ENCODE measurements around the gene RBP4.
A peak's percentile ranks its signal among the peaks of the same experiment; 100 is the strongest.
"Not testable (repeated sequence)": the region's sequence is repeated elsewhere in the genome, so short reads cannot be mapped to it uniquely, and the experiment has no call there.

Gene RBP4

GRCh38 chr10:93566435-93567276 is 34.4 kb downstream of the RBP4 start, which contains the start of gene FFAR4:
TSS of gene FFAR4 (plus strand) at chr10:93566665. CDS start at chr10:93566721, 56 bp downstream.
- DNase-seq, result peak in 6 of 14 donors; percentile 7 to 47 (median 14)

GRCh38 chr10:93565446-93565845 is 35.6 kb downstream of the RBP4 start:
- DNase-seq, result no peak

- no peak for DNase-seq
These were observed 40.5 kb downstream of the RBP4 start for GRCh38 chr10:93560541-93560940.

DNA sequence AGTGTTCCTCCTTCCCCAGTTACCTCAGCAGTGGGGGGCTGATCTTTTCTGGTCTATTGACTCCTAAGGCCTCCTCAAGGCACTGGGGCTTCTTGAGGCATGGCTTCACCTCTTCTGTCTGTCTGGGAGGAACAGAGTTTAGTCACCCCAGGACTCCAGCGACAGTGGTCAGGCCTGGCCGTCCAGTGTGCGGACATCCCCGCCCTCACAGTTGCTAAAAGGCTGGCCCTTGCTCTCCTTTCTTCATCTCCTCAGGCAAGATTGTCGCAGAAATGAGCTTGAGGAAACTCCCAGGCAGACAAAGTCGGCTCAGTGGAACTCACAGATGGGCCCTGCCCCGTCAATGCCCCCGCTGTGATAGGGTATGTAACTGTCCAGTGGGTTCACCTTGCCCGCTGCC is 41.5 kb downstream of the RBP4 start:
- no peak for DNase-seq

- DNase-seq, result peak in 10 of 14 donors; percentile 4 to 64 (median 42)
These were observed 46.1 kb downstream of the RBP4 start for GRCh38 chr10:93554760-93555432.

DNA sequence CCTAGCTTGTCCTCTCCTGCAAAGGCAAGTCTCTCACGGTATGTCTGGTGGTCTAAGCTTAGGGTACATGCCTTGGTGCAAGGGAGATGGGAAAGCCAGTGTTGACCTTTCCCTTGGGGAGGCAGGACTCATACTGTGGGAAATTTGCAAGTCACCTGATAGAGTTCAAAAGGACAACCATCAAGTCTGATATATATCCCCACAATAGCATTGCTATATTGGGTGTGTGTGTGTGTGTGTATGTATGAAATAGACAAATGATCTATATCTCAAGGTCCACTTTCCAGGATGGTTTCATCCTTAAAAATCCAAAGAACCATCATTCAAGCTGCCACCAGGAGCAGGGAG is 46.7 kb downstream of the RBP4 start:
- no peak for DNase-seq

DNA sequence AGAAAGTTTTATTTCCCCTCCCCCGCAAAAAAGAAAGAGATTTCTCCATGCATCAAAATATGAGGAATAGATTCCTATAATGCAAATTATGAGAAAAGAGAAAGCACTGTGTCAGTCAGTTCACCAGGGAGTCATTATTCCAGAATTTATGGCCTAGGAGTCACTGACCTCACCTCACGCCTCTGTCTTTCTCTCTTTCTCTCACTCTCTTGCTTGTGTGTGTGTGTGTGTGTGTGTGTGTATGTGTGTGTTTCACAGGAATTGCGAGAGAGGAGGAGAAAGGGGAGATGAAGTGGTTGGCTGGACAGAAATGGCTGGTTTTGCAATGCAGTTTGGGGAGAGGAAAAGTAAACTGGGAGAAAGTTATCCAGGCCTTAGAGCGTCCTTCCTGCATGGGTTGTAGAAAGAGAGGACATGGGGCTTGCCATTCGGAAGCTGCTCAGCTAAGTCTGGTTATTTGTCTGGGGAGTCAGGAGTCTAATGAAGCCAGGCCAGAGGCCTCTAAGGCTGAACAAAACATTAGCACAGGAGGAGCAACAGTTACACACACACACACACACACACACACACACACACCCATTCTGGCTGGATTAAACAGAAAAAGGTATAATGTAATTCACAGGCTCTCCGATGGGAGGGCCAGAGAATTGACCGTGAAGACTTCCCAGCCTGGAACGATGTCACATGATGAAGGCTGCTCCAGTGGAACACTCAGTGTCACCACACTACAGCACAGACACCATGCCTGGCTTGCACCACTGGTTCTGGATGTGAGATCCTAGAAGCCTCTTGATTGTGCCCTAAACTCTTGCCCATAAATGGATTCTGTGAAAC is 47.3 kb downstream of the RBP4 start:
- DNase-seq, result no peak

GRCh38 chr10:93552780-93553179 is 48.3 kb downstream of the RBP4 start:
- DNase-seq, result no peak

- DNase-seq, result no peak
These were observed 50.4 kb downstream of the RBP4 start for GRCh38 chr10:93550606-93551005.

DNA sequence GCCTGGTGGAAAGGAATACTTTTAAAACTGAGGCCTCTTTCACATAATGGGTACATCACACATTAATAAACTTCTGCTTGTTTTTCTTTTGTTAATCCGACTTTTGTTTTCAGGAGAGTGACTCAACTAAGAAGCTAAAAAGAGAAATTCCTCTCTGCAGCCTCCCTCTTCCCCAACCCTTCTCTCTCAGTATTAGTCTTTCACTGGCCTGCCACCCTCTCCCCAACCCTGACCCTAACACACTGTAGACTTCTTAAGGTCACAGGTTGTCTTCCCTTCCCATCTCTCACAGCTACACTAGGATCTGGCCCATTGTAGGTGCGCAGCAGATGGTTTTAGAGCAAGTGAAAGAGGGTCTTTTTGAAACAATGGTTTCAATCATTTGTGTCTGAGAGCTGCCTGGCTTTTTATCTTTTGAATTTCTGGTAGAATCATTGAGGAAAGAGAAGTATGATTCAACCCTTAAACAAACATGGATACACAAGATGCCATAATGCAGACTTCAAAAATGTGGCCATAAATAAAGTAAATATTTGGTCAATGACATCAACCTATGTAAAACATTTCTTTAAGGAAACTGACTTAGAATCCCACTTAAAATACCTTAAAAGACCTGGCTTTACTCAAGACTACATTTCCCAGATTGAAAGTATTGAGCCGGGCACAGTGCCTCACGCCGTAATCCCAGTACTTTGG is 52.5 kb downstream of the RBP4 start:
- DNase-seq, result no peak

DNA sequence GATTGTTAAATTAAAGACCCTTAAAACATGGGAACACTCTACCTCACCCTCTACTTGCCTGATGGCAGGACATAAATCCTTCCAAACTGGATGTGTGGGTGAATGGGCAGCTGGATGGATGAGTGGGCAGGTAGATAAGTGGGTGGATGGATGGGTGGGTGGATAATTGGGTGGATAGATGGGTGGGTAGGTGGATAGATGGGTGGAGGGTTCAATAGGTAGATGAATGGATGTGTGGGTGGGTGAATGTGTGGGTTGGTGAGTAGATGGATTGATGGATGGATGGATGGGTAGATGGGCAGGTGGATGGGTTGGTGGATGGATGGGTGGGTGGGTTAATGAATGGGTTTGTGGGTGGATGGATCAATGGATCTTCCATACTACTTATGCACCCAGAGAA is 53.5 kb downstream of the RBP4 start:
- no peak for DNase-seq

DNA sequence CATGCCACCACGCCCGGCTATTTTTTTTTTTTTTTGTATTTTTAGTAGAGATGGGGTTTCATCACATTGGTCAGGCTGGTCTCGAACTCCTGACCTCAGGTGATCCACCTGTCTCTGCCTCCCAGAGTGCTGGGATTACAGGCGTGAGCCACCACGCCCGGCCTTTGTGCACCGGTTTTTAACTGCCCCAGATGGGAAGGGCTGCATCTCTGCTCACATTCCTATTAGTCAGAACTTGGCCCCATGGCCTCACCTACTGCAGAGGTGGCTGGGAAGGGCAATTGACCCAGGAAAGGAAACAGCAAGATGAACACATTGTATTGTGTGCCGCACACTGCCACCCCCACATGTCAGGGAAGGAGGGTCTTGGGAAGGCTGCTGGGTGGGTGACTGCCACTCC is 54.0 kb downstream of the RBP4 start:
- not testable (repeated sequence) for DNase-seq

DNA sequence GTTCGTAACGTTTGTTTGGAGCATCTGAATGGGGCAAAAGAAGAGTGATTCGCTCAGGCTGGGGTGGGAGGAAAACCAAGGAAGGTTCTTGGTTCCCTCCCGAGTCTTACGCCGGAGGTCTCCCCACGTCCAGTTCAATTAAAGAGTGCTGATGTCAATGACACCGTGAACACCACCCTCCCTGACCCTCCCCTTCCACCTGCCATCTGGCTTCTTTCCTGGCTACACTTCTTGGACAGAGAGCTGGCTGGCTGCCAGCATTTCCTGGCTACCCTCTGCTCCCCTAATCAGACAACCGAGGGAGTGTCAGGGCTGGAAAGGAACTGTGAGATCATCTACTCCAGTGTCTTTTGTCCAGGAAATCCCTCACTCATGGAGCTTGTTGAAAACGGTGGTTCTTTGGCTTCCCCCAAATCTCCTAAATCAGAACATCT is 58.7 kb downstream of the RBP4 start:
- DNase-seq, result no peak
